ENCODE data around the gene TBC1D16.
A peak's percentile ranks its signal among the peaks of the same experiment; 100 is the strongest.

The TBC1D16 gene

DNA sequence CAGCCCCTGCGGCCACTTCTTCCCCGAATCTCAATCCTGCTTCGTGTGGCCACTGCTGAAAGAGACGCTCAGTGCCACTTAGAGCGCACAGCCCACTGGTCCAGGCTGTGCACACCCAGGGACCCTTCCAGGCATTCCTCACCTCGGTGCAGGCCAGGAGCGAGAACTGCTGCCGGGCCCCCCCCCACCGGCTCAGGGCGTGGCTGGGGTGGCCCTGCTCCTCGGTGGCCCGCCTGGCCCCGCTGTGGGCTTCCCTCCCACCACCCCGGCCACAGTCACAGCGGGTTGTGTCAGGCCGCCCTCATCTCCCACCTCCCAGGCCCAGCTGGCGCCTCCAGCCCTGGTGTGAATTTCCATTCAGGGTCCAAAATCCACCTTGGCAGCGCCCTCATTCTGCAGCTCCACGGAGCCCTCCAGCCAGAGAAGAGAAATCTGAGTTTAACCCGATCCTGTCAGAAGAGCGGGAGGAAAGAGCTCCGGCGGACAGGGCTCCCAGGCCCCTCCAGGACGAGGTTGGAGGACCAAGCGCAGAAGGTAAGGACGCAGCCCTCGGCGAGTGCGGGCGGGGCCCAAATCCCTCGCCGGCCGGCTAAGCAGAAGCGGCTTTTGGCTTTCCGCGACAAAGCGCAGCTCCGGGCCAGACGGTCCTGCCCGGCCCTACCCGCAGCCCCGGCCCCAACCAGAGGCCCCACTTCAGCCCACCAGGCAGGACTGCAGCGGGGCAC is 12.0 kb downstream of the TBC1D16 start:
- DNase-seq: no peak

DNA sequence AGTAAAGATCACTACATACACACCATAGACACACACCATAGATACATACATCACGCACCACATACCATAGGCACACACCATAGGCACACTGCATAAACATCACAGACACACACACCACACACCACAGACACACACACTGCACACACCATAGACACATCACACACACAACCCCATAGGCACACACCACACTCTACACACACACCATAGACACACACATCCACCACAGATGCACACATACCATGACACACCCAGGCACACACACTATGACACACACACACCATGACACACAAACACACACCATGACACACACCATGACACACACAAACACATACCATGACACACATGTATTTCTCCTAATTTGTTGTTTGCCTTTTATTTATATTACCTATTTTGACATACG is 14.1 kb downstream of the TBC1D16 start:
- DNase-seq: no peak

DNA sequence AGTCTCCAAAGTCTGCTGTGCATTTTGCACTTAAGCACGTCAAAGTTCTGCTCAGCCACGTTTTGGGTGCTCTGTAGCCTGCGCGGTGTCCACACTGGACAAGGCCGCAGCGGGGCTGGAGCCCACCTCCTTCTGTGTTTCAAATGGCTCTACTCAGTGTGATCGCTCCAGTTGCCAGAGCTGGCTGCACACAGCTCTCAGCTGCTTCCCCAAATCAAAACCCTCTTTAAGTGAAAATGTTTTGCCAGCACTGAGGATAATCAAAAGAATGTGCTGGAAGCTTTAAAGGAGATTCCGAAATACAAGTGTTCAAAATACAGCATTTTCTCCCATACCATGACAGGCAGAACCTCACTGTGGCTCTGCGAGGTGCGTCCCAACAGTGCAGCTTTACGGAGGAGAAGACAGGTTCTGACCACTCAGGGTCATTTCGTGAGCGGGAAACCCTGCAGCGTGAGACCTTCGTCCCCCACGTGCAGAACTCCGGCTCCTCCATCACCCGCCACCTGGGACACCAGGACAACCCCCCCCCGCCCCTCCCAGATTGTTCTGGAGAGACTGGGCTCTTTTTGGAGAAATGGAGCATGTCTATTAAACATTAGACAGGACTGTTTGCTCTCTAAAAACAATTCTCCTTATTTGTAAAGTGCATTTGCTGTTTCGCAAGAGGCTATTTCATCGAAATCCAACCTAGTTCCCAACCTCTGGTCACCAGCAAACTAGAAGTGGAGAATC is 16.6 kb downstream of the TBC1D16 start:
- no peak for DNase-seq

DNA sequence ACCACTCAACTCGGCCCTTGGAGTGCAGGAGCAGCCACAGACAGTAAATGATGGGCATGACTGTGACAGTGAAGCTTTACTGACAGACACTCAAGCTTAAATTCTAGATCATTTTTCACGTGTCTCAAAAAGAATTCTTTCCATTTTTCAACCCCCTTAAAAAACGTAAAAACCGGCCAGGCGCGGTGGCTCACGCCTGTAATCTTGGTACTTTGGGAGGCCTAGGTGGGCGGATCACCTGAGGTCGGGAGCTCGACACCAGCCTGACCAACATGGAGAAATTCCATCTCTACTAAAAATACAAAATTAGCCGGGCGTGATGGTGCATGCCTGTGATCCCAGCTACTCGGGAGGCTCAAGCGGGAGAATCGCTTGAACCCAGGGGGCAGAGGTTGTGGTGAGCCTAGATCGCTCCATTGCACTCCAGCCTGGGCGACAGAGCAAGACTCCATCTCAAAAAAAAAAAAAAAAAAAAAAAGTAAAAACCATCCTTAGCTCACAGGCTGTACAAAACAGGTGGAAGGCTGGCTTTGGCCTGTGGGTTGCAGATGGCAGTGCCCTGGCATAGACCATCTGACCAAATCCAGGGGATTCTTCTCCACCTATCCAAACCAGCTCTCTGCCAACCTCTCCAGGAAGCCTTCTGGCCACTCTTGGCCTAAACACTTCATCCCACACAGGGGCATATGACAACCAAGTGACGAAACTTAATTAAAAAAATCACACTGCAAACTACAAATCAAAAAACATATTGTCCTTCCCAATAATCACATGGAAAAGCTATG is 18.3 kb downstream of the TBC1D16 start:
- no peak for DNase-seq

DNA sequence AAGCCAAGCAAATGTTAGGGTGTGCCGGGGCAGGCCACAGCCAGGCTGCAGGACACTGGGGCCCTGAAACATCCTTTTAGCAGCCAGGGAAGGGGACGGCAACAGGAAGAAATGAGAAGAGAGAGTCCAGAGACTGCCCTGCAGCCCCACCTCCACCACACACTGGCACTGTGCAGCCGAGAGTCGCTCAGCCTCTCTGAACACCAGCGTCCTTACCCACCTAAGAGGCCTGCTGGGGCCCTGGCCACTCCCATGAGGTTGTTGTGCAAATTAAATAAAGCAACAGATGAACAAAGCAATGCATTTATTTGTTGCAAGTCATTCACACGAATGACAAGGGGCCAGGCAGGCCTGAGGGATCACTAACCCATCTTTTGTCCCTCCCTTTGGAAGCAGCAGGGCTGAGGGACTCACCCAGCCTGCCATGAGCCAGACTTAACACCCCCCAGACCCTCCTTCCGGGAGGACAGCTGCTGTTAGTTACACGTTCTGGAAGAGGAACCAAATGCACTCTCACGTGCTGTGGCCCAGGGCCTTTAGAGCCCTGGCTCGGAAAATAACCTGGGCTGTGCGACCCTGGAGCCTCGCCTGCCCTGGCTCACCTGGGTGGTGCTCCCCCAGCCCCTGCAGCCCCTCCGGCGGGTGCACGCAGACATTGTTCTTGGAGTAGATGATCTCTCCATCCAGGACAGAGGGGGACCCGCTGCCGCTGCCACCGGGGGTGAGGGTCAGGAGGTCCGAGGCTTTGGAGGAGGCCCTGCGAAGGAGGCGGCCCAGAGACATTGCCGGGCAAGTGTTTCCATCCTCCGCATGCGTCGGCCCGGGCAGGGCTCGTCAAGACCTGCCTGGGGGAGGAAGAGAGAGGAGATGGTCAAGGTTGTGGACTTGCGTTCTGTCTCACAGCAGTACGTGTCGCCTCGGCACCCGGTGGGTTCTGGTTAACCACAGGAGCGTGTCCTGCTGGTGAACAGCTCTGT is 22.6 kb downstream of the TBC1D16 start:
- no peak for DNase-seq

DNA sequence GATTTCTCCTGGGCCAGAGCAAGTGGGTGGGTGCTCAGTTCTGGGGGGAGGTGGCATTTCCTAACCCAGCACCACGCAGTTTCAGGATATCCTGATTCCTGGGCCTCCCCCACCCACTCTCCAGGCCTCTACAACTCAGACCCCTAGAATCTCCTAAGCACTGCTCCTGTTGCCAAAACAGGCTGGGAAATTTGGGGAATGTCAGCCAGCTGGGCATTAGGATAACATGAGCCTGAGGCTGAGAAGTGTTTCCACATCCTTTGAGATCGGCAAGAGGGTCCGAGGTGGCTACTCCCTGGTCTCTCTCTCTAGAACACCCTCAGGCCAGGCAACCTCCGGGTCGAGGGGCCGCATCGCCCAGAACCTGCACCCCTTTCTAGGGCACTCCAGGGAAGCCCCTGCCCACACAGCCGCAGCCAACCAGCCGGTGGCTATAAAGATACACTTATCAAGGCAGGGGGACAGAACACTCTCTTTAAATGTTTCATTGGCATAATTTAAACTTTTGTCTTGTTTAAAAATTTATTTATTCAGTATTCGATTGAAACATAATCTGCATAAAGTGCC is 23.6 kb downstream of the TBC1D16 start:
- DNase-seq: no peak

DNA sequence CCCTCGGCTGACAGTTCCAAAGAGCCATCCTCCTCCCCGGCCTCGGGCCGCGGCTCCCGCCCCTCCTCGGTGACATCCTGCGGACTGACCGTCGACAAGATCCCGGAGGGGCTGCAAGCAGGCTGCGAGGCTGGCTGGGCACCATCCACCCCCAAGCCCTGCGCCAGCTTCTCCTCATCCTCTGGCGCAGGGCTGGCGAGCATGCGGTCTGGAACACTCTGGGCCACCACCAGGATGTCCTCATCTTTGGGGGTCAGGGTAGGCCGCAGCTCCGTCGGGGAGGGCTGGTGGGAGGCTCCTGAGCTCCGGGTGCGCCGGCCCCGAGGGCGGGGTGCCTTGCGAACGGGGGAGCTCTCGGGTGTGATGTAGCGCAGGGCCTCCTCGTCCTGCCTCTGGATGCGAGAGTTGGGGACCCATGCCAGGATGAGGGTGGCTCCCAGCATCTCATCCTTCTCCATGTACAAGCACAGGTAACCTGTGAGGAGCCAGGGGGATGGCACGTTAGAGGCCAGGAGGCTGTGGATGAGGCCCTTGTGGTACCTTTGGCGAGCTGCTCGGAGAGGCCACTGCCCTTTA is 25.3 kb downstream of the TBC1D16 start:
- no peak for DNase-seq

DNA sequence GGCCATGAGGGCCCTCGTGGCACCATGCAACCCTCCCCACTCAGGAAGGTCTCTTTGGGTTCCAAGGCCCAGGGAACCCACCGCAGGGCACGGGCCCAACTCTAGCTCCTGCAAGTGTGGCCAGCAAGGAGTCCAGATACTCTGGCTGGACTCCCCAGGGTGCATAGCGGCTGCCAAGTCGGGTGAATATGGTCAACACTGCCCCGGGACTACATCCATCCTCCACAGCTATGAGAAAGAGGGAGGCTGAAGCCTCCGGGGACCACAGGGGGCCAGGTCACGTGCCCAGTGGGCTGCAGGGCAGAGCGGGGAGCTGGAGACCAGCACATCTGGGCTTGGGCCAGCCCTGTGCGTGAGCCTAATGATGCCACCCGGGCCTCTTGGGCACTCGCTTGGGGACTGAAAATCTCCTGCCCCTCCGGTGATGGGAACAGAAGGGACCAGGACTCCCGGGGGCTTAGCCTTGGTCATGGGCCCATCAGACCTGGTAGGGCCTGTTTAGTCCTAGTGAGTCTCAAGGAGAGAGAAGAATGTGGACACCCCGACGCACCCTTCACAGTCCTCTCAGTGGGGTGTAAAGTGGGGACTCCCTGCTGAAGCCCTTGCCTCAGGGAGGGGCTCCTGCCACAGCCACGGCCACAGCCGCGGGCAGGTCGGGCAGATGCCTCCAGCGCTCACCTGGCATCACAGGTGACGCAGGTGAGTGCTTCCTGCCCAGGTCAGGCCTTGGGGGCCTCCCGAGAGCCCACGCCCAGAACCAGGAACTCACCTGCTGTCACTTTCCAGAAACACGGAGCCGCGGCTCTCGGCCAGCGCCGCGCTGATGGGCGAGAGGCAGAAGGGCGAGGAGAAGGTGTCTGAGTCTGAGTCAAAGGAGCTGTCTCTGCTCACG is 26.0 kb downstream of the TBC1D16 start:
- DNase-seq: no peak

DNA sequence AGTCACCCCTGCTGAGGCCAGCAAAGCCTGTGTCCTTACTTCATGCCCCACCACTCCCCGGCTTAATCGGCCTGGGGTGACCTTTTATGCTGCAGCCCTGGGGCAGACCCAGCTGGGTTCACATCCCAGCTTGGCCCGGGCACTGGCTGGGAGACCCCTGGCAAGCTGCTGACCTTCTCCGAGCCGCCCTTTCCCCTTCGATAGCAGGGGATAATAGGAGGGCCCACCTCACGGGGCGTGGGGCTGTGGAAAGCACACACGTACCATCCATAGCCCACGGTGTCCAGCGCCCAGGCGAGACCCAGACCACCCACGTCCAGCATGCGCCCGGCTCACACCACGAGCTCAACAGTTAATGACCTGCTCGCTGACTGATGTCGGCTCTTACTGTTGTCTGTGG is 26.8 kb downstream of the TBC1D16 start:
- no peak for DNase-seq

DNA sequence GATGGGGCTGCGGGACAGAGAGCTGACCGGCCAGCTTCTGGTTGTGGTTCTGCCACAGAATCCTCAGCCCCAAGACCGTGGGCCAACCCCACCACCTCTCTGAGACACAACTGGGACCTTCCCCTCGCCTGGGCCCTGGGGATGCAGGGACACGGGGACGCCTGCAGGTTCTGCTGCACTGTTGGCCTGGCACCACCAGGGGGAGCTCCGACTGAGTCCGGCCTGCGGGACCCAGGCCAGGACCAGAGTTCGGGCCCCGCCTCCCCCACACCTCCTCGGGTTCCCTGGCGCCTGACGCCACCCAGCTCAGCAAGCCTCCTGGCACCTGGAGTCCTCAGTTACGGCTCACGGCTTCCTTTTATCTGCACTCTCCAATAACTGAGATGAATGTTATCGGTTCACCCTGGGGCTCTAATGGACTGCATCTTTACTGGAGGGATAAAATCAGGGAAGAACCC is 27.3 kb downstream of the TBC1D16 start:
- DNase-seq: peak; percentile 82

DNA sequence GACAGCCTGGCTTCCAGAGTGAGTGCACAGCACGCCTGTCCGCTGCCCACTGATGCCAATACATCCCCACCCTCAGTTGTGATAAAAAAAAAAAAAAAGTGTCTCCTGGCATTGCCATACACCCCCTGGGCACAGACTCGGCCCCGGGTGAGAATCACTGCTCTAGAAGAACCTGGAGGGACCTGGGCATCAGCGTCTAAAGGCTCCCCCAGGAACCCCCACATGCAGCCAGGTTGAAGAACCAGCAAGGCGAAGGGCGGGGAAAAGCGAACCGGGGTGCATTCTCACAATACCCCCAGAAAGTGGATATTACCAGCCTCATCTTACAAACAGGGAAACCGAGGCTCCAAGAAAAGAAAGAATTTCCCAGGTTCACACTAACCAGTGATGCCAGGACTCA is 27.7 kb downstream of the TBC1D16 start:
- no peak for DNase-seq

DNA sequence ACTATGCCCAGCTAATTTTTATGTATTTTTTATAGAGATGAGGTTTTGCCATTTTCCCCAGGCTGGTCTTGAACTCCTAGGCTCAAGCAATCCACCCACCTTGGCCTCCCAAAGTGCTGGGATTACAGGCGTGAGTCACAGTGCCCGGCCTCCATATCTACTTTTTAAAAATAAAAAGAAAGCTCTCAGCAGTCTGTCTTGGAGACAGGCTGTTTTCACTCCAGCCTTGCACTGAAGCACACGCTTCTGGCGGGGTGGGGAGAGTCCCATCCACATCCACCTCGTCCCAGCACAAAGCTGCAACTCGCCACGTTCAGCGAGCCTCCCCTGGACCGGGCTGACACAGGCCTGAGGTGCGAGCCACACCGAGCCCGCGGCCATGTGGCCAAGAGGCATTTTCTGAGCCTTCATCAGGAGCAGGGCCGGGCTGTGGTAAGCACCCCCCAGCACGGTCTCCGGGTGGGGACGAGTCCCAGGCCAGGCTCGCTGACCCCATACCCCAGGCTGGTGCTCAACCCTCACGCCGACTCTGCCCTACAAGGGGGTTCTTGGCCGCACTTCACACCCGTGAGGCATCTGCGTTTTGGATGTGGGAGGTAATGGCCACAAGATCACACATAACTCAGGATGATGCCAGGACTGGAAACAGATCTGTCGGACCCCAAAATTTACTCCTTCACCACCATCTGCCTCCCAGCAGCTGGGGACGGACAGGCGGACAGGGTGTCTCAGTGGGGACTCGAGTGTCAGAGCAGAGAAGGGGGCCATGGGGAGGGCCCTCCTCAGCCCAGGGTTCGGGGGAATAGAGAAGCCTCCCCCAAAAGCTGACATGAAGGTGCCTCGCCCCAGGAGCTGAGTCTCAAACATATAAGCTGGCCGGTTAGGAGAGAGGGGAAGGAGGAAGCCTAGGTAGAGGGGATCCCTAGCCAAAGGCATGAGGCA is 28.6 kb downstream of the TBC1D16 start:
- no peak for DNase-seq

DNA sequence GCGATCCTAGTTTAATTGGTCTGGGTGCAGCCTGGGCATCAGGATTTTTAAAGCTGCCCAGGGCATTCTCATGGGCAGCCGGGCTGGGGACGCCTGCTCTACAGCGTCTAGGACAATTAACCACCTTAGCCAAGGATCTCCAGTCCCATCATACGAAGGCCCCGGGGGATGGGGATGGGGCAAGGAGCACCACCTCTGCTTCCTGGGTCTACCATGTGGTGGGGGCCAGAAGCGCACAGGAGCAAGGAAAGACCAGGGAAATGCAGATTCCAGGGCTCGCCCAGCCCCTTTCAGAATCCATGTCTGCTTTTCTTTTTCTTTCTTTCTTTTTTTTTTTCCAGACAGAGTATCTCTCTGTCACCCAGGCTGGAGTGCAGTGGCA is 29.3 kb downstream of the TBC1D16 start:
- no peak for DNase-seq

DNA sequence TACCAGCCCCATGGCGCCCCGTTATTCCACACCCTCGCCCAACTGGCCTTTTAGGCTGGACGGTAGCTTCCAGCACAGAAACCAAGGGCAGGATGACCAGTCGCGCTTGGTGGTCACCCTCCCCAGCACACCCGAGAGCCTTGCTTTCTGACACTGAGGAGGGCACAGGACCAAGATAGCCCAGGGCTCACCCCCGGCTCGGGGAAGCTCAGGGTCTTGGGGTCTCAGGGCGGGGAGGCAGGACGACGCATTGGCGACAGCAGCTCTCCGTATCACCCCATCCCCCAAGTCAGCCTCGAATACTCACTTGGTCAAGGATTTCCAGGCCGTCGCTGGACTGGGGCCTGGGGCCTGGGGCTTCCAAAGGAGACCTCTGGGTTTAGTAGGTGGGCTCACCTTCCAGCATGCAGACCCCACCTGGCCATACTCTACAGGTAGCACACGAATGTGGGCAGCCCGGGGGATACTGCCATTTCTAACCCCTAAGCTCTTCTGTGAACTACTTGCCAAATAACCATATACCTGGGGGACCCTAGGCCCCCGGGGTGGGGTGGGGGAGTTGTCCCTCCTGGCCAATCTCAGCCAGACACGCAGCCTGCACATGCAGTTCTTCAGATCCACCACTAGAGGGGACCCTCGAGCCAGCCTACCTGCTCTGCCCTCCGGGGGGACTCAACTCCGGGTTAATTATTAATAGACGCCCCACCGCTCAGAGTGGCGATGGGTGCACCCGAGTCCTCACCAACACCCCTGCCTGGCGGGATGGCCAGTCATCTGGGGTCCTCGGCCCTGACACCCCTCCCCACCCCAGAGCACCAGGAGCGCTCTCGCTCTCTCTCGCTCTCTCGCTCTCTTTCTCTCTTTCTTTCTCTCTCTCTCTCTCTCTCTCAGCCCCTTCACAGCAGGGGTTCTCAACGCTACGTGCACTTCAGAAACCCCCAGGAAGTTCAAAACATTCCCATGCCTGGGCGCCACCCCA is 30.0 kb downstream of the TBC1D16 start:
- peak; percentile 49 for DNase-seq

DNA sequence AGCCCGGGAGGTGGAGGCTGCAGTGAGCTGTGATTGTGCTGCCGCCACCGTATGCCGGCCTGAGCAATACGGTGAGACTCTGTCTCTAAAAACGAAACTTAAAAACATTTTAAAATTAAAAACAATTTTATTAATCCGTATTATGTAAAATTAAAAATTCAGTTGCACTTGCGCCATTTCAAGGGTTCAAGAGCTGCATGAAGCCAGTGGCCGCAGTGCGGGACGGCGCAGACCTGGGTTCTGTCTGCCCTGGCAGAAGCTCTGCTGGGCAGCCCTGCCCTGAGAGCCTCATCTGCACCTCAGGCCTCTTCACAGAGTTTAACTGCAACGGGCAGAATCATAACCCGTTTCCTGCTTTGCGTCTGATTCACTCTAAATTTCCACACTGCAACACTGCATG is 31.7 kb downstream of the TBC1D16 start:
- DNase-seq: no peak

DNA sequence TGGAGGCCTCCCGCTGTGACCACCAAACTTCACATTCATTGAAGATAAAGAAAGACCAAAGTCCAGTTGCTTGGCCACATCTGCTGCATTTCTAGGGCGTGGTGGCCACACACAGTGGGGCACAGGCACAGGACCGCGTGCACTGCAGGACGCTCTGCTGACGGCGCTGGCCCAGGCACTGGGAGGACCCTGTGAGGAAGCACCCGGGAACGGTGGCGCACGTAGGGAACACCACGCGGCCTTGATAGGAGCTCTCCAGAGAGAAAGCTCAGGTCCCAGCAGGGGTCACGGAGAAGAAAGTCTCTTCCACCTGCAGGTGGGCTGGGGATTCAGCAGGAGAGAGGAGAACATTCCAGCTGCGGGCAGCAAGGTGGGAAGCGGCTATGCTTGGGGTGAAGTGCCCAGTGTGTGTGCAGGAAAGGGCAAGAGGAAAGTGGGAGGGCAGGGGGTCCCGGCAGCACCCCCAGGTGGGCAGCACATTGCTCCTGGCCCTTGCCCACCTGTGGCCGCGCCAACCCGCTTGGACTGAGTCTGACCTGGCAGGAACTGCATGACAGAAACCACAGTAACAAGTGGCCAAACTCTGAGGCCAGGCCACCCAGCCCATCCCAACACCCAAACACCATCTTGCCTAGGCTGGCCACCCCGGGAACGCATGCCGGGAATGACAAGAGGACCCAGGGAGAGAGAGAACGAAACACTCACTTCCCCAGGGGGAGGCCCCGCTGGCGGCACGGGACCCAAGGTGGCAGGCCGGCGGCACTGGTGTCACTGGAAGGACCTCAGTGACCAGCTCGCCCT is 32.8 kb downstream of the TBC1D16 start:
- DNase-seq: no peak

DNA sequence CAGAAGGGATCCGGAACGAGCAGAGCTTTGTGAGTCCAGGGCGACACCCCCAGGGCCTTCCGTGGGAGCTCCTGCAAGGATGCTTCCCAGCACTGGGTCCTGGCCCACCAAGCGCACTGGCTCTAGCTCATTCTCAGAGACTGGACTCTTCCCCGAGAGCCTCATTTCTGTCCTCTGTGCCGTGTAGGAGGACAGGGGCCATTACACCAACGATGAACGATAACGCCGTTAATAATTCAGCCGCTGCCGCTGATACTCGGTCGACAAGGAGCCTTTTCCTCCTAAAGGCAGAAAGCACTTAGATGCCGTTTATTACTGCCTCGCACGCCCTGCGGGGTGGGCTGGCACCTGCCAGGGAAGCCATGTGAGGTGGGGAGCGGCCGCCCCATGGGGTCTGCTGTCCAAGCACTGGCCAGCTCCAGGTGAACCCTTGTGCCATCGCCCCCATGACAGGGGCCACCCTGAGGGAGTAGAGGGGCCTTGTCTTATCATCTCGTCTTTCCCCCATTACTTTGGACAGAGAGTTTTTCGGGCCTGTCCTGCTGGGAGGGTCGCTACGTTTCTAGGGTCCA is 33.5 kb downstream of the TBC1D16 start:
- no peak for DNase-seq

Measured in stimulated activated CD4-positive, alpha-beta T cell treated with anti-CD3 and anti-CD28 coated beads, Interleukin-1b, Interleukin-23, amount 100 ng/mL, for 48 hours (primary cell).